AG04449 (cell line): ENCODE data around the gene GAL3ST1.
"Not testable (repeated sequence)": the region's sequence is repeated elsewhere in the genome, so short reads cannot be mapped to it uniquely, and the experiment has no call there.

Experiments used
- CTCF ChIA-PET: fragments of 350-600 bp; formaldehyde crosslinking; extraction: SDS; loops from one replicate; lab custom pipeline; 2021; ENCODE audit warnings: antibody characterized with exemption; lab: Yijun Ruan, JAX
- POLR2A ChIA-PET: fragments of 400-600, 350-600 bp; formaldehyde crosslinking; extraction: SDS; loops from one replicate; lab custom pipeline; 2020; ENCODE audit warnings: antibody characterized with exemption, inconsistent platforms; lab: Yijun Ruan, JAX
- DNase-seq: peaks from one replicate; pipeline ENCODE4 v3.0.0-alpha.2; 2010; ENCODE audit warnings: low read depth, low spot score
- H3K4me3 ChIP-seq: 2 replicates; pipeline ENCODE4 v1.5.1; 2011; ENCODE audit warnings: low read depth, mild to moderate bottlenecking, control low read depth, low read length
- CTCF ChIP-seq: IDR thresholded peaks from one replicate; pipeline ENCODE4 v1.5.1; 2011; ENCODE audit warnings: mild to moderate bottlenecking, moderate library complexity, low read length, control low read depth, inconsistent platforms; ENCODE audit not compliant: insufficient read depth; ENCODE audit errors: missing control alignments

Gene GAL3ST1

GRCh38 chr22:30559889-30560288, 14.6 kb downstream of the GAL3ST1 start:
- H3K4me3 ChIP-seq, result no peak overlapping the region
- ChIA-PET POLR2A (no interaction called here), CTCF (no interaction called here)
- DNase-seq, result no peak
- TF ChIP-seq CTCF, result no peak

- no peak for TF ChIP-seq CTCF
- no peak overlapping the region for H3K4me3 ChIP-seq
- ChIA-PET POLR2A (no interaction called here), CTCF (no interaction called here)
- DNase-seq, result no peak
These were observed 17.2 kb downstream of the GAL3ST1 start for GRCh38 chr22:30557243-30557642.

GRCh38 chr22:30556388-30556787, 18.1 kb downstream of the GAL3ST1 start:
- TF ChIP-seq CTCF, result no peak
- ChIA-PET POLR2A (no interaction called here), CTCF (no interaction called here)
- DNase-seq, result no peak
- no peak overlapping the region for H3K4me3 ChIP-seq

GRCh38 chr22:30555282-30556210, 18.9 kb downstream of the GAL3ST1 start:
- TF ChIP-seq CTCF, result no peak
- H3K4me3 ChIP-seq, result no peak overlapping the region
- POLR2A ChIA-PET, result no interaction called here
- CTCF ChIA-PET, result no interaction called here
- DNase-seq, result no peak

- CTCF ChIA-PET, result no interaction called here
- no peak for TF ChIP-seq CTCF
- no peak overlapping the region for H3K4me3 ChIP-seq
- no peak for DNase-seq
- POLR2A ChIA-PET, result no interaction called here
These were observed 20.5 kb downstream of the GAL3ST1 start for GRCh38 chr22:30553971-30554370.

GRCh38 chr22:30552719-30553118, 21.7 kb downstream of the GAL3ST1 start:
- CTCF ChIA-PET, result no interaction called here
- DNase-seq, result no peak
- POLR2A ChIA-PET, result no interaction called here
- H3K4me3 ChIP-seq, result no peak overlapping the region
- no peak for TF ChIP-seq CTCF

- POLR2A ChIA-PET, CTCF ChIA-PET, H3K4me3 ChIP-seq, DNase-seq: not testable (repeated sequence)
These were observed 22.7 kb downstream of the GAL3ST1 start for GRCh38 chr22:30551813-30552212.
